ENCODE measurements around the gene SLC45A3. TPM values are rescaled to one million over a fixed set of nuclear protein-coding genes. Genes with fewer than 3 reads are reported as not detected.

SLC45A3 gene
- total RNA-seq, 4 donors from 2014 or later, result 0.76 to 1.2 (median 1.0) TPM; not detected in 1

DNA sequence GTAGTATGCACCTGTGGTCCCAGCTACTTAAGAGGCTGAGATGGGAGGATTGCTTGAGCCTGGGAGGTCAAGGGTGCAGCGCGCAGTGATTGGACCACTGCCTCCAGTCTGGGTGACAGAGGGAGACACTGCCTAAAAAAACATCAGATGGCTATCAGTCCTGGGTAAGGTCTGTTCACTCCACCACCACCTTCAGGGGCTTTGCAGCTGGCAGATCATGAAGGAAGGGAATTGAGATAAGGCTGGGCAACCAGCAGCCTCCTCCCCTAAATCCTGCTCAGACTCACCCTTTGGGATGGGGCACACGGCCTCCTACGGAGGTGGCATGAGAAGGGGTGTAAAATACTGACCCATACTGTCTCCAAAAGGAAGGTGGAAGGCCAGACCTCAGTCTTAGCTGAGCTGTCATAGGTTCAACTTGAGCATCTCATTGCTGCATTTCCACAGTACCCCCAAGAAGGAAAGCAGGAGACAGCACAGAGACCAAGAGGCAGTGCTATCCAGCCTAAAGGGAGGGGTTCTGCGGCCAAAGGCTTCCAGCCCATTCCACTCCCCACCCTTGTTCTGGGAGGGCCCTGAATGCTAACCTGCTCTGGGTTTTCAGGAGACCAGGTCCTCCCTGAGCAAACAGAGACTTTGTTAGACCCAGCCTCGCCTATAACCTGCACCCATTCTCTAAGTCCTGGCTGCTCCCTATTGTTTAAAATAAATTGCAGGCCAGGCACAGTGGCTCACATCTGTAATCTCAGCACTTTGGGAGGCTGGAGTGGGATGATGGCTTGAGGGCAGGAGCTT lies 13.7 kb downstream of the SLC45A3 start:
- Histone ChIP-seq H3K4me1 (peaks cover 4 to 14% of the 10 kb centered on the region in 2 donors), H3K27ac (no peak overlapping the region), H3K27me3 (no peaks in the 10 kb centered on the region), H3K36me3 (no peaks in the 10 kb centered on the region), H3K4me3 (no peak overlapping the region), H3K9me3 (no peaks in the 10 kb centered on the region)
- DNase-seq (no peak), ATAC-seq (no peak)
- in situ Hi-C loops (cut with MboI; ENCODE audit: low sequenced_read_pairs in 4 of 4) (loop anchor here in 1 of 4 donors (25.0 kb wide), 1 partner anchor 321 kb away; no protein-coding TSS in a partner anchor), intact Hi-C loops (cut with DNase I; ENCODE audit: low total_unique reads) (no loop called here)
- TF ChIP-seq POLR2A (IDR thresholded peaks at IDR 0.05), result no peak
- TF ChIP-seq, protein P1, sequence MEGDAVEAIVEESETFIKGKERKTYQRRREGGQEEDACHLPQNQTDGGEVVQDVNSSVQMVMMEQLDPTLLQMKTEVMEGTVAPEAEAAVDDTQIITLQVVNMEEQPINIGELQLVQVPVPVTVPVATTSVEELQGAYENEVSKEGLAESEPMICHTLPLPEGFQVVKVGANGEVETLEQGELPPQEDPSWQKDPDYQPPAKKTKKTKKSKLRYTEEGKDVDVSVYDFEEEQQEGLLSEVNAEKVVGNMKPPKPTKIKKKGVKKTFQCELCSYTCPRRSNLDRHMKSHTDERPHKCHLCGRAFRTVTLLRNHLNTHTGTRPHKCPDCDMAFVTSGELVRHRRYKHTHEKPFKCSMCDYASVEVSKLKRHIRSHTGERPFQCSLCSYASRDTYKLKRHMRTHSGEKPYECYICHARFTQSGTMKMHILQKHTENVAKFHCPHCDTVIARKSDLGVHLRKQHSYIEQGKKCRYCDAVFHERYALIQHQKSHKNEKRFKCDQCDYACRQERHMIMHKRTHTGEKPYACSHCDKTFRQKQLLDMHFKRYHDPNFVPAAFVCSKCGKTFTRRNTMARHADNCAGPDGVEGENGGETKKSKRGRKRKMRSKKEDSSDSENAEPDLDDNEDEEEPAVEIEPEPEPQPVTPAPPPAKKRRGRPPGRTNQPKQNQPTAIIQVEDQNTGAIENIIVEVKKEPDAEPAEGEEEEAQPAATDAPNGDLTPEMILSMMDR (IDR thresholded peaks at IDR 0.05 in 4 of 5, conservative IDR thresholded peaks at IDR 0.05 in 1 of 5), result no peak

DNA sequence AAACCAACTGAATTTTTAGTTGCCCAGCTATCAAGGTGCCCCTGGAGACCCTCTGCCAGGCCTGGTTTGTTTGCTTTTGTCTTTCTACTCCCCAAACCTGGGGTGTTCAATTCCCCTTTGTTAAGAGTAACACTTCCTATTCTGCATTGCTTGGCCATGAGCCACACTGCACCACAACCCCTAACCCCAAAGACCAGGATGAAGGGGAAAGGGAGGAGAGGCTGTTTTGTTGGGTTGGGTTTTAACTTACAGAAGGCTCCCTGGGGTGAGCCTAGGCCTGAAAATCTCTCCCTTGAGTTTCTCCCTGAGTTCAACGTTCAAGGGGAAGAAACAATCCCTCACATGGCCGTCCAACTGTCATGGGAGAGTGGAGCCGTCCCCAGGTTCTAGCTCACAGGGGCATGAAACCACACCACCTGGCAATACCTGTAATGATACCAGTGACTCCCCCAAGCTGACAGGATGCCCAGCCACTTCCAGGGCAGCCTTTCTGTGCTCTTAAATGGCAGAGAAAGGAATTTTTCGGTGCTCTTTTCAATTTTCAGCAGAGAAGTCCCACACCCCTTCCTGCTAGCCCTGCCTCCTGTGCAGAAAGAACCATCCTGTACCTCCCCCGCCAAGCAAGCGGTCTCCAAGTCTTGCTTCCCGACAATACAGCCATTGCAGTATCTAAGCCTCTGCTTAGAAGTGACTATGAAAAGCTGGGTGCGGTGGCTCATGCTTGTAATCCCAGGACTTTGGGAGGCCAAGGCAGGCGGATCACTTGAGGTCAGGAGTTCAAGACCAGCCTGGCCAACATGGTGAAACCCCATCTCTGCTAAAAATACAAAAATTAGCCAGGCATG lies 14.9 kb downstream of the SLC45A3 start:
- Histone ChIP-seq H3K36me3 (no peaks in the 10 kb centered on the region), H3K4me3 (no peak overlapping the region), H3K27ac (no peak overlapping the region), H3K9me3 (no peaks in the 10 kb centered on the region), H3K4me1 (peaks cover 4 to 7% of the 10 kb centered on the region in 2 donors), H3K27me3 (no peaks in the 10 kb centered on the region)
- TF ChIP-seq POLR2A (IDR thresholded peaks at IDR 0.05), result no peak
- TF ChIP-seq, protein P1 (IDR thresholded peaks at IDR 0.05 in 4 of 5, conservative IDR thresholded peaks at IDR 0.05 in 1 of 5), result no peak
- DNase-seq, result no peak
- no peak for ATAC-seq
- intact Hi-C loops (cut with DNase I; ENCODE audit: low total_unique reads) (no loop called here), in situ Hi-C loops (cut with MboI; ENCODE audit: low sequenced_read_pairs in 4 of 4) (loop anchor here in 1 of 4 donors (25.0 kb wide), 1 partner anchor 322 kb away; no protein-coding TSS in a partner anchor)

DNA sequence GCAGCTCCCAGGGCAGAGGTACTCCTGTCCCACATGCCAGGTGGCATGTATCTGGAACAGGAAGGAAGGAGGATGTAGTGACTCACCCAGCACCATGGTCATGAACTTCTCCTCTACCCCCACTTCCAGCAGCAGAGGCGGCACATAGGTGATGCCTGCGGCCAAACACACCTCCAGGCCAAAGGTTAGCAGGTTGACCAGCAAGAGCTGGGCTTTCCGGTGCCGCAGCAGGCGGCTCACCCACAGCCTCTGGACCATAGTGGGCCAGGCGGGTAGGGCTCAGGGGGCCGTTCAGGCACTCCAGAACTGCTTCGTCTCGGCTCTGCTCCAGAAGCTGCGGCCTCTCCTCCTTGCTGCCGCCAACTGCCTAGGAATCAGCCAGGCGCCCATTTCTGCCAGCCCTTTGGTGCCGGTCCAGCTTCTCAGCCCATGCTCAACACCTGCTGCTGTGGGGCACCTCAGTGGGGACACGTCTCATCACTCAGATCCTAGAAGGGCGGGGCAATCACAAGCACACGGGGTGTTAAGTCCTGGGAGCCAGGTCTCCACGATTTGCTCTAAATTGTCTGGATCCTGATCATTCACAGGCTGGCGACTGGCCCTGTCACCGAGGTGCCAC lies 15.8 kb downstream of the SLC45A3 start:
- in situ Hi-C loops (cut with MboI; ENCODE audit: low sequenced_read_pairs in 4 of 4) (loop anchor here in 3 of 4 donors (5.0 to 25.0 kb wide), 3 partner anchors 43 to 323 kb away; no protein-coding TSS in a partner anchor), intact Hi-C loops (cut with DNase I; ENCODE audit: low total_unique reads) (no loop called here)
- peaks cover 2 to 4% of the 10 kb centered on the region in 2 donors for H3K4me1 ChIP-seq
- DNase-seq (no peak), ATAC-seq (no peak)
- TF ChIP-seq, protein P1 (IDR thresholded peaks at IDR 0.05 in 4 of 5, conservative IDR thresholded peaks at IDR 0.05 in 1 of 5), result no peak
- no peak for TF ChIP-seq POLR2A (IDR thresholded peaks at IDR 0.05)
- H3K36me3 ChIP-seq, result no peaks in the 10 kb centered on the region
- no peaks in the 10 kb centered on the region for H3K27me3 ChIP-seq
- no peaks in the 10 kb centered on the region for H3K9me3 ChIP-seq
- H3K27ac ChIP-seq, result no peak overlapping the region
- no peak overlapping the region for H3K4me3 ChIP-seq

DNA sequence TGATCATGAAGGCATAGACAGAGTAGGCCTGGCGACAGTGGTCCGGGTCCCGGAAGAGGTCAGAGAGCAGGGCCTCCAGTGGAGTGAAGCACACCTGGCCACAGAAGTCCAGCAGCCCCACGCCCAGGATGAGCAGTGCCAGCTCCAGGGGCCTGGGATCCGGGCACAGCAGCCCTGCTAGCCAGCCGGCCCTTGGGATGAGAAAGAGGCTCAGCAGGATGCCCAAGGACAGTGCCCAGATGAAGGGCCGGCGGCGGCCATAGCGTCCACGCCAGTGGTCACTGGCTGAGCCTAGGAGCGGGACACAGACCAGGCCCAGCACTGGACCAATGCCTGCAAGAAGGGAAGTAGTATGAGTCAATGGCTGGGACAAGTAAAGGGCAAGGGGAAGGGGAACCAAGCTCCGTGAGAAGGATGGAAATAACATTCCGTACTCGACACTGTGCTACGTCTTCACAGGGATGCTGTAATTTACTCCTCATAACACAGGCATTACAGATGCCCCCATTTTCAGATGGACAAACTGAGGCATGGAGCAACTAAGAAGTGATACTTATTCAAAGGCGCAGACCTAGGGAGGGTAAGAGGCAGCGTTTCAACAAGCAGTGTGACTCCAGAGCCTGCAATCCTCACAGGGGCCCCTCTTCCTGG lies 16.9 kb downstream of the SLC45A3 start:
- Histone ChIP-seq H3K4me1 (peaks cover 0 to 8% of the 10 kb centered on the region in 2 donors), H3K9me3 (no peaks in the 10 kb centered on the region), H3K27me3 (no peaks in the 10 kb centered on the region), H3K36me3 (no peaks in the 10 kb centered on the region), H3K4me3 (no peak overlapping the region), H3K27ac (no peak overlapping the region)
- in situ Hi-C loops (cut with MboI; ENCODE audit: low sequenced_read_pairs in 4 of 4) (loop anchor here in 3 of 4 donors (5.0 to 25.0 kb wide), 3 partner anchors 44 to 324 kb away; no protein-coding TSS in a partner anchor), intact Hi-C loops (cut with DNase I; ENCODE audit: low total_unique reads) (no loop called here)
- no peak for DNase-seq
- ATAC-seq, result no peak
- no peak for TF ChIP-seq POLR2A (IDR thresholded peaks at IDR 0.05)
- TF ChIP-seq, protein P1 (IDR thresholded peaks at IDR 0.05 in 4 of 5, conservative IDR thresholded peaks at IDR 0.05 in 1 of 5), result no peak
